SKM-1 (cell line): ENCODE data around the gene ABCC6.
"Not testable (repeated sequence)": the region's sequence is repeated elsewhere in the genome, so short reads cannot be mapped to it uniquely, and the experiment has no call there.

Experiments used
- DNase-seq: peaks from one replicate; lab custom pipeline; 2025; ENCODE audit not compliant: unreplicated experiment; lab: John Stamatoyannopoulos, UW

ABCC6 gene

GRCh38 chr16:16222850-16223661, at the start of gene ABCC6:
Gene ABCC6 (minus strand): TSS chr16:16223494. CDS start chr16:16223434, 60 bp downstream.
- not testable (repeated sequence) for DNase-seq

DNA sequence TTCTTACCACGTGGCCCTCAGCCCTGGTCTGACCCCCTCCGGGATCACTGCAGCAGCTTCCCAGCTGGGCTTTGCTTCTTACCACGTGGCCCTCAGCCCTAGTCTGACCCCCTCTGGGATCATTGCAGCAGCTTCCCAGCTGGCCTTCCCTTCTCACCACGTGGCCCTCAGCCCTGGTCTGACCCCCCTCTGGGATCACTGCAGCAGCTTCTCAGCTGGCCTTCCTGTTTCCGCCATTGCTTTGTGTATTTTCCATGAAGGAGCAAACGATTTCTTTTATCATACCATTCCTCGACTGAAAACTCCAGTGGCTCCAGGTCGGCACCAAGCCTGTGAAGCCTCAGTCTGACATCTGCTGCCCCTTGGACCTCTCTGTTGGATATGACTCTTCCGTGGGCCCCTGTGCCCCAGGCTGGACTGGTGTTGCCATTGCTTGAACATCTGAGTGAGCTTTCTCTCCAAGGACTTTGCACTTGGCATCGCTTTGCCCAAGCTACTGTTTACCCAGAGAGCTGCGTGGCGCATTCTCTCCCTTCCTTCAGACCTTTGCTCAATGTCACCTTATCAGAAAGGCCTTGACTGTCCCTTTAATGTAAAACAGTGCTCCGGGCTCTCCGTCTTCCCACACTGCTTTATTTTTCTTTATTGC, 49.4 kb upstream of the ABCC6 start:
- not testable (repeated sequence) for DNase-seq

DNA sequence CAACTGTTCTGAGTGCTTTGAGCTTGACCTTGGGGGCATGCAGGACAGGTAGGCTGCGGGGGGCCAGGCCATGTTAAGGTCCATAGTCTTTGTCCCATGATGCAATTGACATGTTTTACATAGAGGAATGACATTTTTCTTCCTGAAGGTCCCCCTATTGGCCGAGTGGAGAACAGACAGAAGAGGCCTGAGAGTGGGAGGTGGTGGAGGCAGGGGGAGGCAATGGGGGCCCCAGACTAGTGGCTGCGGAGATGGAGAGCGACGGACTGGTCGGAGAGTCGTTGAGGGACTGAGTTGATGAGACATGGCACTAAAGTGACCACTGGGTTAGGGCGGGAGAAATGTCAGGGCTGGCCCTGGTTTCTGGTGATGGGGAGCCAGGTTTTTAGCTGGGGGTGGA, 48.4 kb upstream of the ABCC6 start:
- not testable (repeated sequence) for DNase-seq

DNA sequence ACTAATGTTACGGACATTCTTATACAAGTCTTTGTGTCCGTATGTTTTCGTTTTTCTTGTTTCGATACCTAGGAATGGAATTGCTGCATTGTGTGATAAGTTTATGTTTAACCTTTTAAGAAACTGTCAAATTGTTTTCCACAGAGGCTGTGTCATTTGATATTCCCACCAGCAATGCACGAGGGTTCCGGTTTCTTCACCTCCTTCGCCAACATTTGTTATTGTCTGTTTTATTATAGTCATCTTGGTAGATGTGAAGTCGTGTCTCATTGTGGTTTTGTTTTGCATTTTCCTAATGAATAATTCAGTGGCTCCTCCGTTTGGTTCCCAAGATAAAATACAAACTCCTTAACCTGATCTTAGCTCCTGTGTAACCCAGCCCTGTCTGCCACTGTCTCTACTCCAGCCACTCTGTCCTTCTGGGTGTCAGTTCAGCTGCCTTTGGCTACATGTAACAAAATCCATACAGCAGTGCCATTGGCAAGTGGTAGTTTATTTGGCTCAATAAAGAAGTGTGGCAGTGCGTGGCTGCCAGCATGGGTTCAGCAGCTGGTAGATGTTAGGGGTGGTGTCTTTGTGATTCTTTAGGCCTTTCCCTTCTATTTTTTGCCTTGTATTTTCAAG, 45.0 kb upstream of the ABCC6 start:
- DNase-seq = not testable (repeated sequence)

GRCh38 chr16:16267708-16268107, 44.4 kb upstream of the ABCC6 start:
- not testable (repeated sequence) for DNase-seq

DNA sequence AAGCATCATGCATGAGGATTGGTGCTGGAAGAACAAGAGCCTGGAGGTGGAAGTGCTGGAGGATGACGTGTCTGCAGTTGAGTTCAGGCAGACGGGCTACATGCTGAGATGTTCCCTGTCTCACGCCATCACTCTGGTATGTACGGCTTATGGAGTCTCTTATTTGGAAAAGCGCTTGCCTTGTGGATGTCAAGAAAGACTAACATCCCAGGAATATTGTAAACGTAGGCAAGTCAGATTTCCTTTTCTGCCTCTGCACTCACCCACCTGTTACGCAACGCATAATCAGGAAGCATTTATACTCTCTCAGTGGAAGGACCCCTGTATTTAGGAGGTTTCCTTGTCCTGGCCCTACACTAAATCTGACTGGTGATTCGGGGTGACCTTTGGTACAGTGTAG, 41.8 kb upstream of the ABCC6 start:
- not testable (repeated sequence) for DNase-seq

DNA sequence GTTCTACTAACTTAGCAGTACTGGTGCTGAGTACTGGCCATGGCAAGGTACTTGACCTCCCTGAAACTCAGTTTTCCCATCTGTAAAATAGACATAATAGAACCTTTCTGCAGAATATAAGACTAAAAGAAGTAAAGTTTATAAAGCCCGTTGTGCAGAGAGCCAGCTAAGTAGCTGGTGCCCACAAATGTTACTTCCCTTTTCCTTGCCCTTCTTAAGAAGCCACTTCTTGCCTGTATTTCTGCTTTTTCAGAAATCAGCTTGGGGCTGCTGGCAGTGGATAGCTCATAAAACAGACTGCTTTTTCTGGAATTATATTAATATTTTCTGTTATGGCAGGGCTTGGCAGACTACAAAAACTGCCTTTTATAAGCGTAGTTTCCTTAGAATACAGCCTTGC, 40.7 kb upstream of the ABCC6 start:
- DNase-seq = not testable (repeated sequence)

GRCh38 chr16:16262954-16263555, 39.8 kb upstream of the ABCC6 start:
- not testable (repeated sequence) for DNase-seq

DNA sequence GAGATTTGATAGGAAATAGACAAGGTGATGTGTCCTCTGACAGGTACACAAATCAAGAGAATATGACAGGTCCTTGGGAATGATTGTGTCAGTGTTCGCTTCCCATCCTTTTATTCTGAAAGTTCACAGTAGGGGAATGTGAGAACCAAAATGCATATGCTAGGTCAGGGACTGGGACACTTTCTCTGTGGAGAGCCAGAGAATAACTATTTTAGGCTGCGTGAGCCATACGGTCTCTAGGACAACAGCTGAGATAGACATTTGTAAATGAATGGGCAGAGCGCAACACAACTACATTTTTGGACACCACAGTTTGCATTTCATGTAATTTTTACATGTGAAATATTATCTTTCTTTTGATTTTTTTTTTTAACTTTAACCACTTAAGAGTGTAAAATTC, 36.7 kb upstream of the ABCC6 start:
- DNase-seq = not testable (repeated sequence)

- DNase-seq = not testable (repeated sequence)
Measured at GRCh38 chr16:16258822-16259221, 35.5 kb upstream of the ABCC6 start.

GRCh38 chr16:16257301-16257923, 34.1 kb upstream of the ABCC6 start:
- not testable (repeated sequence) for DNase-seq

DNA sequence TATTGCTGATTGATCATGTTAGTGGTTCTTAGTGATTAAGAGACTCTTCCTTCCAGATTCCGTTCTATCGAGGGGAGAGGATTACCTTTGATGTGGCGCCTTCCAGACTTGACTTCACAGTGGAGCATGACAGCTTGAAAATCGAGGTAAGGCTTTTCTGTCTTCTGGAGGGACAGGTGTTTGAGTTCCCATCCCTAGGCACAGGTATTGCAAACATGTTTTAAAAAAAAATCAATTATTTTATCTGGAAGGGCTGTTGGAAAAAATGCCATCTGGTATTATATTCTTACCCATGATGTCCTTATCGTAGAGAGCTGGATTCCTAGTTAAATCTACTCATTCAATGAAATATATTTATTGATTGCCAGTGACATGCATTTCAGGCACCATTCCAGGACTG, 29.1 kb upstream of the ABCC6 start:
- not testable (repeated sequence) for DNase-seq

GRCh38 chr16:16249621-16250330, 26.5 kb upstream of the ABCC6 start:
- DNase-seq = not testable (repeated sequence)

GRCh38 chr16:16247439-16247838, 24.1 kb upstream of the ABCC6 start:
- not testable (repeated sequence) for DNase-seq

DNA sequence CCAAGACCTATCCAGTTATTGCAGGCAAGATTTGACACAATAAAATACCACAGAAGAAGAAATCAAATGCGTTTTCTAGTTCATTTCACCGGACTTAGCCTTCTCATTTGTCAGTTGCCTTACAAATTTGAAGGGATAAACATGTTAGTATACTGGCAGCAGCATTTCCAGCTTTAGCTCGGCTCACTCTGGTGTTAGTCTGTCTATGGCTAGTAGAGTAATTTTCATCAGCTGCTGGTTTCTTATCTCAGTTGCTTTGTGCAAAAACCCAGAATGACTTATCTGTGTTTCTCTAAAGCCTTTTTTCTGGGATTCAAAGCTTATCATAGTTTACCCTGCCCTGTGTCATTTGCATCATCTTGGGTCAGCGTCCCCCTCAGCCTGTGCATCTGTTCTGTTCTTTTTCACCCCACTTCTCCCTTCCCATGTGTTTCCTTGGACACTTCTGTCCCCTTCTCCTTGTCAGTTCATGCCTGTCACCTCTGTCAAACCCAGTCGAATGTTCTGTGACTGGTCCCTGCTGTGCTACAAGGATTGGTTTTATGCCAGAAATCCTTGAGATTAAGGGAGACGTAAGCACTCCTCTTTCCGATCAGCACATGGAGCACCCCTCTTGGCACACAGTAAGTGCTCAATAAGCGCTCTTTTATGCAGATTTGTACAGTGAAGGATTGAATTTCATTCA, 23.4 kb upstream of the ABCC6 start:
- not testable (repeated sequence) for DNase-seq

GRCh38 chr16:16243886-16244285, 20.6 kb upstream of the ABCC6 start:
- DNase-seq = not testable (repeated sequence)

GRCh38 chr16:16240667-16241066, 17.4 kb upstream of the ABCC6 start:
- not testable (repeated sequence) for DNase-seq

GRCh38 chr16:16237738-16238137, 14.4 kb upstream of the ABCC6 start:
- not testable (repeated sequence) for DNase-seq

DNA sequence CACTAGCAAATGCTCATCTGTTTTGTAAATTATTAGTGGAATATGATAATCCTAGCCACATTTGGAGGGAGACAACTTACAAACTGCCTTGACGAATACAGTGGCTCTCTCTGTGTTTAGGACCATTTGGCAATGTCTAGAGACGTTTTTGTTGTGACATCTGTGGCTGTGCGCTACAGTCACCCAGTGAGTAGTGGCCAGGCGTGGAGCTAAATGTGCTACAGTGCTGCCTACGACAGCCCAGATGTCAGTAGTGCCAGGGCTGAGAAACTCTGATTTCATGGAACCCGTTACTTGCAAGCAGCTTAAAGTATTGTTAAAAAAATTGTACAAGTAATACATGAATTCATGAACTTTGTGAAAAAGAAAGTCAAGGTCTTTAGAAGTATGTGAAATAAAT, 13.8 kb upstream of the ABCC6 start:
- DNase-seq = not testable (repeated sequence)

DNA sequence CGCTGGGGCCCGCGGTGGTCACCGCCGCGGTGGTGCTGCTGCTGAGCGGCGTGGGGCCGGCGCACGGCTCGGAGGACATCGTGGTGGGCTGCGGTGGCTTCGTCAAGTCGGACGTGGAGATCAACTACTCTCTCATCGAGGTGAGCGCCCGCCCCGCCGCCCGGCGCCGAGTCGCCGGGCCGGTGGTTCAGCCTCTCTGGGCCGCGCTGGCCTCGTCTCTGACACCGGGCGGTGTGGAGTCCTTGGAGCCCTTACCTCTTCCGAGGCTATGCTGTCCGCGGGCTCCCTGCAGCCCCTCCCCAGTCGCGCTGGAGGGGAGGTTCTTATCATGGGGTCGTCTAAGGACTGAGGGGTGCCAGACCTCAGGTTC, 9.4 kb upstream of the ABCC6 start:
- DNase-seq = not testable (repeated sequence)
